Heart right ventricle (tissue), 16 donors: Measurements from ENCODE around the gene DRC1. TPM values are rescaled to one million over a fixed set of nuclear protein-coding genes. Genes with fewer than 3 reads are reported as not detected.

Experiments used
- ATAC-seq, 8 donors: fragments of 200-7000 bp; cut with Tn5 transposase; one replicate each; pipeline ENCODE4 v1.9.1; 2020; ENCODE audit warnings: mild to moderate bottlenecking in 8 of 8, moderate library complexity in 8 of 8, moderate number of reproducible peaks in 1 of 8
- DNase-seq, 2 donors: peaks; one replicate each; pipeline ENCODE4 v3.0.0-alpha.2; 2020
- H3K27ac ChIP-seq, 10 donors: fragments of 200-600 bp; sonication (generic) in 2 of 10; one replicate each; pipeline versions ENCODE4 v1.5.0 to v1.8.0; 2020 to 2022; ENCODE audit warnings: mild to moderate bottlenecking in 3 of 10
- H3K27me3 ChIP-seq, 7 donors: fragments of 200-600 bp; one replicate each; pipeline ENCODE4 v1.8.0; 2021 to 2022; ENCODE audit warnings: mild to moderate bottlenecking in 2 of 7
- H3K36me3 ChIP-seq, 9 donors: fragments of 200-600 bp; sonication (generic) in 1 of 9; one replicate each; pipeline versions ENCODE4 v1.5.0 to v1.8.0; 2020 to 2022; ENCODE audit warnings: mild to moderate bottlenecking in 2 of 9
- H3K4me1 ChIP-seq, 9 donors: fragments of 200-600 bp; sonication (generic) in 1 of 9; one replicate each; pipeline versions ENCODE4 v1.5.0 to v1.8.0; 2020 to 2022; ENCODE audit warnings: mild to moderate bottlenecking in 4 of 9
- H3K4me3 ChIP-seq, 10 donors: fragments of 200-600 bp; sonication (generic) in 2 of 10; one replicate each; pipeline versions ENCODE4 v1.5.0 to v1.8.0; 2020 to 2022; ENCODE audit warnings: mild to moderate bottlenecking in 7 of 10, moderate library complexity in 2 of 10
- H3K9me3 ChIP-seq, 11 donors: fragments of 200-600 bp in 10 of 11; sonication (generic) in 2 of 11; one replicate each; pipeline versions ENCODE4 v1.5.0 to v1.8.0; 2013 to 2022; ENCODE audit warnings: mild to moderate bottlenecking in 2 of 11, control low read depth in 1 of 11, moderate library complexity in 1 of 11
- whole genome bisulfite sequencing, 2 donors: extraction: QIAGEN DNeasy Blood & Tissue Kit; methylation state at CpG; one replicate each; pipeline ENCODE4 v1.1.7; 2013; ENCODE audit warnings: inconsistent platforms in 1 of 2; 5-methylcytosine and 5-hydroxymethylcytosine counted together
- intact Hi-C, 10 donors: fragments of 100-400 bp; cut with DNase I; formaldehyde crosslinking; loops; one replicate each; pipeline versions ENCODE4 v1.11.1 to v1.14.2; 2022
- polyA plus RNA-seq, 2 donors: library from polyadenylated mRNA; stranded (reverse); fragments of 200-250 nt; gene quantifications; one replicate each; pipeline ENCODE4 v1.2.3, GENCODE V29; 2013
- total RNA-seq, 10 donors: library from RNA; stranded (reverse); fragmentation: NEBNext Ultra II Directional in 3 of 10; extraction: Animal tissue kit (Norgen Biotek cat#: 25700) in 3 of 10; gene quantifications; one replicate each; pipeline versions ENCODE4 v1.2.1 to v1.2.4, GENCODE V29; 2021 to 2023
- TF ChIP-seq, protein P1 (sequence below), 9 donors: fragments of 200-600 bp; sonication (generic) in 2 of 9; IDR thresholded peaks; one replicate each; pipeline versions ENCODE4 v1.5.0 to v1.8.0; 2021 to 2022; ENCODE audit warnings: antibody characterized with exemption in 9 of 9, mild to moderate bottlenecking in 5 of 9, moderate library complexity in 1 of 9
- donor health status: Arrhythmogenic right ventricular cardiomyopathy.
- donor health status: ischemic (EF 13 %, LVEDD 7.1; RV severe dilation, severe dysfunction).
- donor health status: healthy with polysubstance abuse.
- donor health status: DM: no; HTN: yes; CAD: no.
- donor health status: DM: no; HTN: no; CAD: no.
- donor health status: ischemic (EF 25% LVEDD 6.9; RV normal size, moderate dysfunction).
- donor health status: ischemic (EF 25% LVEDD 5.7; RV mildly dilated, moderate dysfunction).
- donor health status: healthy.
- donor health status: DM: yes; HTN: yes; CAD: no.
- donor health status: Ischemic cardiomyopathy.
- donor health status: ischemic (EF 35%, LVEDD 5.7; RV mildly dilated, moderate dysfunction).
- donor health status: nonischemic (EF 11% LVEDD 7.7; RV severe dilation, severe dysfunction).
- donor health status: DM: yes; HTN: yes; CAD: no.
- donor health status: PGD.
- donor health status: ischemic (EF 29% LVEDD 5.4; RV normal size, mild dysfunction).
- donor health status: nonischemic (EF 23%, LVEDD 6.1; RV moderate dilation, normal function).

Gene DRC1
- total and polyA plus RNA-seq, 12 donors = 0.06 to 0.37 (median 0.20) TPM; not detected in 8

- Histone ChIP-seq H3K36me3 (no peaks in the 10 kb centered on the region), H3K9me3 (no peaks in the 10 kb centered on the region), H3K4me3 (no peak overlapping the region), H3K27me3 (no peaks in the 10 kb centered on the region), H3K4me1 (peaks cover 0 to 3% (median 0%) of the 10 kb centered on the region in 9 donors), H3K27ac (no peak overlapping the region)
- DNase-seq = no peak
- ATAC-seq = no peak
- 93 to 95% methylated on average over 2 of the region's 2 CpGs for WGBS, 2 donors
- intact Hi-C loops = no loop called here
- TF ChIP-seq, protein P1, sequence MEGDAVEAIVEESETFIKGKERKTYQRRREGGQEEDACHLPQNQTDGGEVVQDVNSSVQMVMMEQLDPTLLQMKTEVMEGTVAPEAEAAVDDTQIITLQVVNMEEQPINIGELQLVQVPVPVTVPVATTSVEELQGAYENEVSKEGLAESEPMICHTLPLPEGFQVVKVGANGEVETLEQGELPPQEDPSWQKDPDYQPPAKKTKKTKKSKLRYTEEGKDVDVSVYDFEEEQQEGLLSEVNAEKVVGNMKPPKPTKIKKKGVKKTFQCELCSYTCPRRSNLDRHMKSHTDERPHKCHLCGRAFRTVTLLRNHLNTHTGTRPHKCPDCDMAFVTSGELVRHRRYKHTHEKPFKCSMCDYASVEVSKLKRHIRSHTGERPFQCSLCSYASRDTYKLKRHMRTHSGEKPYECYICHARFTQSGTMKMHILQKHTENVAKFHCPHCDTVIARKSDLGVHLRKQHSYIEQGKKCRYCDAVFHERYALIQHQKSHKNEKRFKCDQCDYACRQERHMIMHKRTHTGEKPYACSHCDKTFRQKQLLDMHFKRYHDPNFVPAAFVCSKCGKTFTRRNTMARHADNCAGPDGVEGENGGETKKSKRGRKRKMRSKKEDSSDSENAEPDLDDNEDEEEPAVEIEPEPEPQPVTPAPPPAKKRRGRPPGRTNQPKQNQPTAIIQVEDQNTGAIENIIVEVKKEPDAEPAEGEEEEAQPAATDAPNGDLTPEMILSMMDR (IDR thresholded peaks at IDR 0.05) = no peak
Measured at GRCh38 chr2:26442301-26442700, 40.6 kb downstream of the DRC1 start.

DNA sequence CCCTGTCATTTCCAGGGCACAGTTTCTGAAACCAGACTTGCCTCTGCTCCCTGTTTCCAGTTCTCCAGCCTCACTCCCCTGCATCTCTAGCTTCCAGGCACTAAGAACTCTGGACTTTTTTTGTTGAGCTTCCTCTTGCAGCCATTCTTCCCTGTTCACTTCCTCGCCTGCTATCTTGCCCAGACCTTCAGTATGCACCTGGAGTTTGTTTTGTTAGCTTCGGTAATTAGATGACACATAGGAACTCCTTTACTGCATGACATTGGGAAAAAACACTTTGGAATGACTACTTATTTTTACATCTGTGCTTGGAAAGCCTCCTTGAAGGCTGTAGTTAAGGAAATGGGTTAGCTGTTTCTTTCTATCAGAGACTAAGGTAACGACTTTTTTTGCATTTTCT, 41.0 kb downstream of the DRC1 start:
- Histone ChIP-seq H3K4me3 (no peak overlapping the region), H3K9me3 (no peaks in the 10 kb centered on the region), H3K36me3 (no peaks in the 10 kb centered on the region), H3K4me1 (peaks cover 0 to 3% (median 0%) of the 10 kb centered on the region in 9 donors), H3K27ac (no peak overlapping the region), H3K27me3 (no peaks in the 10 kb centered on the region)
- 62 to 70% methylated on average over 3 of the region's 3 CpGs for WGBS, 2 donors
- TF ChIP-seq, protein P1 (IDR thresholded peaks at IDR 0.05) = no peak
- DNase-seq = no peak
- no peak for ATAC-seq
- intact Hi-C loops = no loop called here

DNA sequence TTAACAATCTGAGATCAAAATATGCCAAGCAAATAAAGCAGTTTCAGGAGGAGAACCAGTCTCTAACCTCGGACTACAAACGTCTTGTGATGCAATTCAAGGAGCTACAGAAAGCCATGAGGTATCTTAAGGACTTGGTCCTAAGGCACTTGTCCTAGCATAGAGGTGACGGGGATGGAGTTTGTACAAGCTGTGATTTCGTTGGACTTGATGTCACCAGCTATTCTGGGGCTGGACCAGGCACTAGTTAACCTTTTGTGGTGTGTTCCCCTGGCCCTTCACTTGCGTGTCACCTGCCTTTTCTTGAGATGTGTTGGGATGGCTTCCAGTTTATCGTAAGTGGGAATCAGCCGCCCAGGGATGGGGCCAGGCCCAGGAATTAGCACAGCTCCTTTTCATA, 42.5 kb downstream of the DRC1 start:
- 65 to 67% methylated on average over 7 of the region's 7 CpGs for WGBS, 2 donors
- Histone ChIP-seq H3K4me3 (no peak overlapping the region), H3K4me1 (peaks cover 0 to 3% (median 0%) of the 10 kb centered on the region in 9 donors), H3K27ac (no peak overlapping the region), H3K36me3 (no peaks in the 10 kb centered on the region), H3K9me3 (no peaks in the 10 kb centered on the region), H3K27me3 (no peaks in the 10 kb centered on the region)
- ATAC-seq (peak in 6 of 8 donors; percentile 67 to 91 (median 84)), DNase-seq (no peak)
- intact Hi-C loops = no loop called here
- TF ChIP-seq, protein P1 (IDR thresholded peaks at IDR 0.05) = no peak

DNA sequence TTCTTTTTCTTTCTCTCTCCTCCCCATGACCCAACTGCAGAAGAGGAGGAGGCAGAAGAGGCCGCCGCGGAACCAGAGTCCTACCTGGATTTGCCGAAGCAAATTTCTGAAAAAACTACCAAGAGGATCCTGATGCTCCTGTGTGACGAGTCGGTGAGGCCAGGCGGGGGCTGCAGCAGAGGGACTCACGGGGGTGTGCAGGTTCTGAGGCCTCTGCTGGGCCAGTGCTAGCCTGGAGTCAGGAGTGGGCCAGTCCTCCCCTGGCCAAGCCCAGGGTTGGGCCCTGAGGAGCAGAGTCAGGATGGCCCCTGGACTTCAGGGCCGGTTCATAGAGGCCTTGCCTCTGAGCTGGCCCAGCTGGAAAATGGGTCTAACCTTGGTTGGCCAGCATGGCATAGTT, 46.9 kb downstream of the DRC1 start:
- DNase-seq (no peak), ATAC-seq (peak in 1 of 8 donors; percentile 36)
- intact Hi-C loops = no loop called here
- Histone ChIP-seq H3K4me1 (peaks cover 0 to 3% (median 0%) of the 10 kb centered on the region in 9 donors), H3K27me3 (peaks cover 0 to 7% (median 0%) of the 10 kb centered on the region in 7 donors), H3K36me3 (no peaks in the 10 kb centered on the region), H3K4me3 (no peak overlapping the region), H3K9me3 (peaks cover 0 to 6% (median 0%) of the 10 kb centered on the region in 11 donors), H3K27ac (no peak overlapping the region)
- 92 to 93% methylated on average over 9 of the region's 9 CpGs for WGBS, 2 donors
- TF ChIP-seq, protein P1 (IDR thresholded peaks at IDR 0.05) = no peak
